ENCODE measurements around the gene FBXO31.

DNA sequence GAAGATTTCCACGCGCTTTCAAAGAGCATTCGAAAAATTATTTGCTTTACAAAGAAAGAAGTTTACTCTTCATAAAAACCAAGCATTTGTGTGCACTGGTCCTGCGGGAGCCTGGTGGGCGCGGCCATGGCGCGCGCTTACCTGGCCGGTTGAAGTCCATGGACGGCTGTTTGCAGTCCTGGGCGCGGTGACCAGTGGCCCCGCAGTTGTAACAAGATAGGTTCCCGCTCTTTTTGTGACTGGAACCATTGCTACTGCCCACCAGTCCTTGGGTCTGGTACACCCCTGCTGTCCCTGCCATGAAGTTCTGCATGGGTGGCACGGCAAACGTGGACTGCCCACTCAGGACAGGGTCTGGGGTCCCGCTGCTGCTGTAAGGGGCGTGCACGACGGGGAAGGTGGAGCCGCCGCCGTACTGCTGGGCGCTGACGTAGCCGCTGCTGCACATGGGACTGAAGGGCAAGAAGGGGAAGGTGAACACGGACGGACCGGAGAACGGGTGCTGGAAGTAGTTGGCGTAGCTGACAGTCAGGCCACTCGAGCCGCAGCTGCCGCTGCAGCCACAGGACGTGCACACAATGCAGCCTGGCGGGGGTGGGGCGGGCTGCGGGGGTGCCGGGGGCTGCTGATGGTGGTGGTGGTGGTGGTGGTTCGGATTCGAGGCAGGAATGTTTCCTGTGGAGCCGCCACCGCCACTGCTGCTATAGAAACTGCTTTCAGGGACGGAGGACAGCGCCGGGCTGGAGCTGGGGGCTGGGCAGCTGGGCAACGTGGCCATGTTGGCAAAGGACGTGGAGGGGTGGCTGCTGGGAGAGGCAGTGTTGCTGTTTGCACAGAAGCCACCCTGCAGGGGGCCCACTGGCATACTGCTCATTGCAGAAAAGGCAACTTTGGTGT, 28.0 kb upstream of the FBXO31 start:
- TF ChIP-seq EP300 (IDR thresholded peaks at IDR 0.05) = no peak
- no peak for TF ChIP-seq CTCF (IDR thresholded peaks at IDR 0.05)
- TF ChIP-seq POLR2A (IDR thresholded peaks at IDR 0.05) = no peak

Data from sigmoid colon (tissue), 4 donors.